Lung (tissue), 12 donors: ENCODE results near the gene USP37. TPM values are rescaled to one million over a fixed set of nuclear protein-coding genes. Genes with fewer than 3 reads are reported as not detected.

ENCODE experiments used
- ATAC-seq: fragments of 200-7000 bp; cut with Tn5 transposase; one replicate; pipeline ENCODE4 v1.9.1; 2020; ENCODE audit warnings: moderate number of reproducible peaks; ENCODE audit not compliant: insufficient read depth, low FRiP score
- DNase-seq, 3 donors: peaks; one replicate each; pipeline ENCODE4 v3.0.0-alpha.2; 2013 to 2017
- H3K27ac ChIP-seq, 2 donors: one replicate each; pipeline ENCODE4 v1.5.1; 2013; ENCODE audit warnings: mild to moderate bottlenecking in 2 of 2, moderate library complexity in 2 of 2, control low read depth in 1 of 2, inconsistent platforms in 1 of 2, low read depth in 1 of 2, low read length in 1 of 2
- H3K27me3 ChIP-seq, 3 donors: one replicate each; pipeline ENCODE4 v1.5.1; 2013; ENCODE audit warnings: low read length in 2 of 3; ENCODE audit not compliant: control insufficient read depth in 3 of 3, insufficient read depth in 3 of 3
- H3K36me3 ChIP-seq, 4 donors: one replicate each; pipeline ENCODE4 v1.5.1; 2013; ENCODE audit warnings: low read length in 4 of 4, mild to moderate bottlenecking in 1 of 4, moderate library complexity in 1 of 4; ENCODE audit not compliant: control insufficient read depth in 4 of 4, insufficient read depth in 4 of 4
- H3K4me1 ChIP-seq, 5 donors: one replicate each; pipeline ENCODE4 v1.5.1; 2013; ENCODE audit warnings: low read length in 5 of 5, mild to moderate bottlenecking in 2 of 5, moderate library complexity in 1 of 5; ENCODE audit not compliant: control insufficient read depth in 5 of 5, insufficient read depth in 5 of 5
- H3K4me3 ChIP-seq: one replicate; pipeline ENCODE4 v1.5.1; 2013; ENCODE audit warnings: mild to moderate bottlenecking, control low read depth, moderate library complexity
- H3K9ac ChIP-seq, 2 donors: one replicate each; pipeline ENCODE4 v1.5.1; 2013; ENCODE audit warnings: low read length in 2 of 2, control low read depth in 1 of 2; ENCODE audit not compliant: insufficient read depth in 1 of 2
- H3K9me3 ChIP-seq, 4 donors: one replicate each; pipeline ENCODE4 v1.5.1; 2013; ENCODE audit warnings: low read length in 3 of 4, mild to moderate bottlenecking in 1 of 4, moderate library complexity in 1 of 4; ENCODE audit not compliant: control insufficient read depth in 4 of 4, insufficient read depth in 3 of 4
- WGBS, 2 donors: extraction: QIAGEN DNeasy Blood & Tissue Kit; methylation state at CpG; one replicate each; pipeline ENCODE4 v1.1.7; 2013; 5-methylcytosine and 5-hydroxymethylcytosine counted together
- polyA plus RNA-seq, 2 donors: library from polyadenylated mRNA; stranded (reverse); fragments of 200-250 nt; gene quantifications; one replicate each; pipeline ENCODE4 v1.2.1, GENCODE V29; 2013
- total RNA-seq, 2 donors: library from RNA; depleted of rRNA in 1 of 2; stranded (reverse); fragments of >200 nt in 1 of 2; gene quantifications; one replicate each; pipeline ENCODE4 v1.2.1, GENCODE V29; 2014 to 2021
- TF ChIP-seq, protein P1 (sequence below): IDR thresholded peaks from 2 replicates; pipeline ENCODE4 v1.5.1; 2012; ENCODE audit warnings: mild to moderate bottlenecking; ENCODE audit errors: control extremely low read depth, extremely low read depth
- donor health status: control.
- donor health status: control.
- donor health status: Bipolar disorder and iron deficiency.
- donor health status: healthy.
- donor health status: DM: yes; HTN: yes; CAD: no.

Gene USP37
- total and polyA plus RNA-seq, 4 donors = 2.6 to 23.5 (median 8.1) TPM

- H3K4me1 ChIP-seq = peaks cover 0 to 3% (median 0%) of the 10 kb centered on the region in 5 donors
- no peaks in the 10 kb centered on the region for H3K36me3 ChIP-seq
- no peak overlapping the region for H3K27ac ChIP-seq
- WGBS, 2 donors = 92 to 95% methylated on average over 5 of the region's 5 CpGs
- no peak overlapping the region for H3K9ac ChIP-seq
- H3K4me3 ChIP-seq = no peak overlapping the region
- no peaks in the 10 kb centered on the region for H3K9me3 ChIP-seq
- TF ChIP-seq, protein P1, sequence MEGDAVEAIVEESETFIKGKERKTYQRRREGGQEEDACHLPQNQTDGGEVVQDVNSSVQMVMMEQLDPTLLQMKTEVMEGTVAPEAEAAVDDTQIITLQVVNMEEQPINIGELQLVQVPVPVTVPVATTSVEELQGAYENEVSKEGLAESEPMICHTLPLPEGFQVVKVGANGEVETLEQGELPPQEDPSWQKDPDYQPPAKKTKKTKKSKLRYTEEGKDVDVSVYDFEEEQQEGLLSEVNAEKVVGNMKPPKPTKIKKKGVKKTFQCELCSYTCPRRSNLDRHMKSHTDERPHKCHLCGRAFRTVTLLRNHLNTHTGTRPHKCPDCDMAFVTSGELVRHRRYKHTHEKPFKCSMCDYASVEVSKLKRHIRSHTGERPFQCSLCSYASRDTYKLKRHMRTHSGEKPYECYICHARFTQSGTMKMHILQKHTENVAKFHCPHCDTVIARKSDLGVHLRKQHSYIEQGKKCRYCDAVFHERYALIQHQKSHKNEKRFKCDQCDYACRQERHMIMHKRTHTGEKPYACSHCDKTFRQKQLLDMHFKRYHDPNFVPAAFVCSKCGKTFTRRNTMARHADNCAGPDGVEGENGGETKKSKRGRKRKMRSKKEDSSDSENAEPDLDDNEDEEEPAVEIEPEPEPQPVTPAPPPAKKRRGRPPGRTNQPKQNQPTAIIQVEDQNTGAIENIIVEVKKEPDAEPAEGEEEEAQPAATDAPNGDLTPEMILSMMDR = no peak
- DNase-seq (no peak), ATAC-seq (no peak)
- H3K27me3 ChIP-seq = no peaks in the 10 kb centered on the region
These were observed 149.8 kb downstream of the USP37 start for GRCh38 chr2:218418321-218418716.

- WGBS, 2 donors = 82 to 84% methylated on average over 8 of the region's 8 CpGs
- Histone ChIP-seq H3K4me1 (peaks cover 0 to 34% (median 15%) of the 10 kb centered on the region in 5 donors), H3K27ac (no peak overlapping the region), H3K4me3 (no peak overlapping the region), H3K36me3 (peaks cover 8 to 18% (median 11%) of the 10 kb centered on the region in 4 donors), H3K9ac (no peak overlapping the region), H3K27me3 (no peaks in the 10 kb centered on the region), H3K9me3 (no peaks in the 10 kb centered on the region)
- DNase-seq (no peak), ATAC-seq (no peak)
- TF ChIP-seq, protein P1 = no peak
These were observed 160.4 kb downstream of the USP37 start for GRCh38 chr2:218407717-218408116.

DNA sequence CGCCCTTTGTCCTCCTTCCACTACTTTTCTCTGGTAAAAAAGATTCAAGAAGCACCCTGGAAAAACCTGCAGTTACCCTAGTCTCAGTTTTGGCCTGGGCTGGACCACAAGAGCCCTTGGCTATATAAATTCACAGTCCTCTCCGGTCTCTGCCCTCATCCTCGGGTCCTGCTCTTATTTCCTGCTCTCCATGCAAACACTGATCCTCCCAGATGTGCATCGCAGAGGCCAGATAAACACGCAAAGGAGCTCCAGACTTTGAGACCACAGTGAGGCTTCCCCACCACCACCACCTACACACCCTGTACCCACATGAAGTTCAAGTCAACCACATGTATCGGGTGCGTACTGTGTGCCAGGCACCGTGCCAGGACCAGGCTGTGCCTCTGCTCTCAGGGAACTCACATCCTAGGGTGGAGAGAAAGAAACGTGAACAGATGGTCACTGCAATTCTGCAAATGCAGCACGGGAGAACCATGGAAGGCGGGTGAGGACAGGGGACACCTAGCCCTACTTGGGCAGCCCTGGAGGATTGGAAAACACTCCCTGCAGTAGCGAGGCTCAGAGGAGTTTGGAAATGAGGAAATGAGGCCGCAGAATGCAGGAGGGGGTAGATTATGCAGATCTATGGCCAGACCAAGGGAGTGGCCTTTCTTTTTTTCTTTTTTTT lies 161.1 kb downstream of the USP37 start:
- Histone ChIP-seq H3K9me3 (no peaks in the 10 kb centered on the region), H3K9ac (peak overlapping the region in 1 of 2 donors; percentile 61), H3K27me3 (no peaks in the 10 kb centered on the region), H3K36me3 (peaks cover 9 to 25% (median 12%) of the 10 kb centered on the region in 4 donors), H3K4me3 (no peak overlapping the region), H3K27ac (peak overlapping the region; percentile 76 to 92), H3K4me1 (peaks cover 0 to 37% (median 18%) of the 10 kb centered on the region in 5 donors)
- DNase-seq (peak; percentile 74 to 86 (median 78)), ATAC-seq (no peak)
- TF ChIP-seq, protein P1 = no peak
- WGBS, 2 donors = 3% methylated on average over 13 of the region's 13 CpGs
